HepG2 (cell line): ENCODE results near the gene PUM1. TPM values are rescaled to one million over a fixed set of nuclear protein-coding genes. Genes with fewer than 3 reads are reported as not detected.

Experiments
- ATAC-seq: fragments of 200-7000 bp; cut with Tn5 transposase; 3 replicates; pipeline ENCODE4 v1.9.1; 2020; ENCODE audit warnings: mild to moderate bottlenecking, moderate library complexity
- BruUV-seq: library from RNA; stranded (reverse); fragments of 400-500 nt; replicated peaks from 2 replicates; lab custom pipeline; 2021; lab: Mats Ljungman, UMichigan
- CTCF ChIA-PET: fragments of 300-600 bp; formaldehyde crosslinking; extraction: SDS; loops from one replicate; lab custom pipeline; 2021; ENCODE audit warnings: low total read pairs, inconsistent platforms, low intra/inter-chr PET ratio; lab: Yijun Ruan, JAX
- POLR2A ChIA-PET: fragments of 350-600 bp; sonication (Branson Sonifier 250); formaldehyde crosslinking; loops from one replicate; lab custom pipeline; 2020; ENCODE audit warnings: antibody characterized with exemption, inconsistent platforms; lab: Yijun Ruan, JAX
- DNase-seq: peaks from one replicate; pipeline ENCODE4 v3.0.0-alpha.2; 2015; ENCODE audit warnings: low spot score
- FAIRE-seq: peaks from 3 replicates; lab custom pipeline; 2011; peaks lifted over from hg19 to GRCh38; lab: Jason Lieb, UNC
- H2AFZ ChIP-seq: one replicate; pipeline ENCODE4 v1.6.1; 2011; ENCODE audit warnings: low read length, inconsistent platforms
- H3K27ac ChIP-seq: fragments of 300-600 bp; 3 replicates; pipeline ENCODE4 v1.8.0; 2011; ENCODE audit warnings: mixed run types, mild to moderate bottlenecking, mixed read lengths, low read length, inconsistent platforms; ENCODE audit not compliant: insufficient read depth; ENCODE audit errors: extremely low read length
- H3K27me3 ChIP-seq, 2 experiments: fragments of 200-600 bp in 1 of 2; 2 replicates in 1 of 2; 3 replicates in 1 of 2; pipeline versions ENCODE4 v1.6.0 to v1.8.0; 2011; ENCODE audit warnings: low read length in 2 of 2, mild to moderate bottlenecking in 2 of 2, moderate library complexity in 2 of 2, inconsistent platforms in 1 of 2; ENCODE audit not compliant: insufficient read depth in 2 of 2, control insufficient read depth in 1 of 2
- H3K36me3 ChIP-seq, 2 experiments: fragments of 200-600 bp in 1 of 2; replicated peaks in 1 of 2; 2 replicates in 1 of 2; 3 replicates in 1 of 2; pipeline versions ENCODE4 v1.5.1 to v1.8.0; 2011; ENCODE audit warnings: low read length in 2 of 2, inconsistent platforms in 1 of 2; ENCODE audit not compliant: insufficient read depth in 2 of 2, control insufficient read depth in 1 of 2
- H3K4me1 ChIP-seq: 2 replicates; pipeline ENCODE4 v1.5.1; 2012; ENCODE audit warnings: low read length, inconsistent platforms; ENCODE audit not compliant: insufficient read depth
- H3K4me2 ChIP-seq: 2 replicates; pipeline ENCODE4 v1.6.0; 2011; ENCODE audit warnings: low read depth, low read length, inconsistent platforms
- H3K4me3 ChIP-seq, 3 experiments: fragments of 200-600 bp in 1 of 3; sonication (generic), shearing (Covaris generic) in 1 of 3; replicated peaks in 1 of 3; 2 replicates each; pipeline ENCODE4 v1.5.1; 2011 to 2016; ENCODE audit warnings: low read length in 3 of 3, inconsistent platforms in 2 of 3, low read depth in 2 of 3, mild to moderate bottlenecking in 2 of 3, control low read depth in 1 of 3, mixed read lengths in 1 of 3; ENCODE audit not compliant: insufficient read depth in 1 of 3
- H3K79me2 ChIP-seq: one replicate; pipeline ENCODE4 v1.6.1; 2011; ENCODE audit warnings: low read length, inconsistent platforms; ENCODE audit not compliant: insufficient read depth
- H3K9ac ChIP-seq: 2 replicates; pipeline ENCODE4 v1.6.0; 2011; ENCODE audit warnings: mild to moderate bottlenecking, low read depth, low read length, inconsistent platforms; ENCODE audit not compliant: insufficient read depth
- H3K9me3 ChIP-seq: 2 replicates; pipeline ENCODE4 v1.5.1; 2012; ENCODE audit warnings: mild to moderate bottlenecking, low read length
- H4K20me1 ChIP-seq: 2 replicates; pipeline ENCODE4 v1.6.0; 2011; ENCODE audit warnings: inconsistent platforms, mild to moderate bottlenecking, low read length, moderate library complexity; ENCODE audit not compliant: insufficient read depth
- ARID4A ChIP-seq: sonication (generic); formaldehyde crosslinking; IDR thresholded peaks from 2 replicates; pipeline ENCODE4 v1.5.0; 2020; ENCODE audit warnings: mild to moderate bottlenecking, missing genetic modification reagents, borderline replicate concordance
- FOXP1 ChIP-seq, 2 experiments: fragments of 450-650 bp in 1 of 2; IDR thresholded peaks; 2 replicates each; pipeline ENCODE4 v1.6.1; 2017 to 2018; ENCODE audit warnings: antibody characterized with exemption in 1 of 2
- HNRNPK ChIP-seq: fragments of 200-400 bp; formaldehyde crosslinking; IDR thresholded peaks from 2 replicates; pipeline ENCODE4 v1.6.1; 2018; ENCODE audit warnings: low read length, low read depth, moderate library complexity, mild to moderate bottlenecking; ENCODE audit not compliant: poor library complexity, severe bottlenecking
- HNRNPL ChIP-seq: fragments of 200-400 bp; formaldehyde crosslinking; IDR thresholded peaks from 2 replicates; pipeline ENCODE4 v1.6.1; 2017; ENCODE audit warnings: mild to moderate bottlenecking, low read depth, low read length
- KLF13 ChIP-seq: sonication (generic); formaldehyde crosslinking; IDR thresholded peaks from 2 replicates; pipeline ENCODE4 v1.4.0; 2020; ENCODE audit warnings: mild to moderate bottlenecking, missing genetic modification reagents
- ZNF160 ChIP-seq: sonication (generic); formaldehyde crosslinking; IDR thresholded peaks from 2 replicates; pipeline ENCODE4 v1.8.0; 2022; ENCODE audit warnings: mild to moderate bottlenecking, inconsistent platforms, missing genetic modification reagents
- ZNF207 ChIP-seq: fragments of 450-650 bp; IDR thresholded peaks from 2 replicates; pipeline ENCODE4 v1.6.1; 2016; ENCODE audit warnings: antibody characterized with exemption, borderline replicate concordance
- ZNF652 ChIP-seq: IDR thresholded peaks from 2 replicates; pipeline ENCODE4 v1.6.1; 2016; ENCODE audit warnings: low read depth, borderline replicate concordance
- ZNF768 ChIP-seq: sonication (generic); formaldehyde crosslinking; IDR thresholded peaks from 2 replicates; pipeline ENCODE4 v1.4.0; 2020; ENCODE audit warnings: missing genetic modification reagents
- ZSCAN22 ChIP-seq: sonication (generic); formaldehyde crosslinking; IDR thresholded peaks from 2 replicates; pipeline ENCODE4 v1.4.0; 2020; ENCODE audit warnings: mild to moderate bottlenecking, missing genetic modification reagents
- WGBS: methylation state at CpG from one replicate; pipeline ENCODE4 v1.1.6; 2017; ENCODE audit warnings: low lambda C conversion rate; 5-methylcytosine and 5-hydroxymethylcytosine counted together
- in situ Hi-C: cut with HindIII; loops from 2 replicates; pipeline ENCODE4 v1.10.0; 2017; ENCODE audit warnings: low pct_unique_long_range_greater_than_20kb; ENCODE audit not compliant: extremely low pct_ligation_motif_present
- intact Hi-C: fragments of 100-400 bp; cut with micrococcal nuclease; formaldehyde crosslinking; loops from one replicate; pipeline ENCODE4 v1.10.0; 2022; ENCODE audit not compliant: unreplicated experiment
- polyA plus RNA-seq, 8 experiments: library from polyadenylated mRNA; depleted of rRNA in 3 of 8; stranded (reverse) in 7 of 8; unstranded in 1 of 8; fragments of >200 nt; fragmentation: Illumina TruSeq in 4 of 8; extraction: Trizol in 4 of 8; gene quantifications; 2 replicates each; pipeline versions ENCODE4 v1.2.1 to v1.2.3, GENCODE V29; 2011 to 2016; ENCODE audit warnings: low read depth in 4 of 8, missing spikeins in 1 of 8, mixed read lengths in 1 of 8; ENCODE audit not compliant: insufficient read depth in 1 of 8
- total RNA-seq, 5 experiments: library from RNA; depleted of rRNA; stranded (reverse); fragments of >200 nt; fragmentation: Illumina TruSeq; extraction: Trizol; gene quantifications; 2 replicates each; pipeline ENCODE4 v1.2.3, GENCODE V29; 2016; ENCODE audit warnings: low read depth in 1 of 5

PUM1 gene
- total and polyA plus RNA-seq, 2 of the 13 experiments (the other 11 are each of a cell fraction or from before 2014, with no cell fraction given): 64.7 to 91.0 TPM

- Histone ChIP-seq H3K27me3 (peaks cover 5 to 45% of the 10 kb centered on the region in 2 experiments), H3K4me2 (no peak overlapping the region), H3K4me1 (peaks cover 41% of the 10 kb centered on the region), H3K9ac (no peak overlapping the region), H3K79me2 (no peaks in the 10 kb centered on the region), H3K27ac (no peak overlapping the region), H2AFZ (no peak overlapping the region), H4K20me1 (no peaks in the 10 kb centered on the region), H3K9me3 (no peaks in the 10 kb centered on the region), H3K36me3 (no peaks in the 10 kb centered on the region), H3K4me3 (no peak overlapping the region)
- intact Hi-C loops: no loop called here
- ATAC-seq (no peak), FAIRE-seq (no peak), DNase-seq (no peak)
- in situ Hi-C loops: no loop called here
- no TSS peak for BruUV-seq
- ChIA-PET CTCF (no interaction called here), POLR2A (no interaction called here)
- 19% methylated on average over 6 of the region's 9 CpGs for WGBS
- TF ChIP-seq ZSCAN22 (CRISPR knock-in tag): no peak
- TF ChIP-seq ZNF652 (CRISPR knock-in tag): peak; percentile 58; the same call in 1 of the 2 replicates
- TF ChIP-seq HNRNPL: 0 out of 2 replicates have a peak, but pooled peaks have one; percentile 23
- TF ChIP-seq FOXP1 (IDR thresholded peaks at IDR 0.05): no peak
- no peak for TF ChIP-seq FOXP1 (CRISPR knock-in tag; IDR thresholded peaks at IDR 0.05)
Measured at GRCh38 chr1:30905916-30906620, 159.4 kb downstream of the PUM1 start.

- Histone ChIP-seq H3K4me2 (no peak overlapping the region), H3K9me3 (no peaks in the 10 kb centered on the region), H3K36me3 (no peaks in the 10 kb centered on the region), H4K20me1 (no peaks in the 10 kb centered on the region), H3K4me3 (no peak overlapping the region), H2AFZ (no peak overlapping the region), H3K9ac (no peak overlapping the region), H3K4me1 (peaks cover 41% of the 10 kb centered on the region), H3K27ac (no peak overlapping the region), H3K27me3 (peaks cover 5 to 40% of the 10 kb centered on the region in 2 experiments), H3K79me2 (no peaks in the 10 kb centered on the region)
- in situ Hi-C loops: no loop called here
- CTCF ChIA-PET: no interaction called here
- no TSS peak for BruUV-seq
- ATAC-seq (no peak), FAIRE-seq (no peak), DNase-seq (no peak)
- TF ChIP-seq ZNF768 (CRISPR knock-in tag) (peak; percentile 59; the same call in 1 of the 2 replicates), ZNF207 (no peak), ARID4A (CRISPR knock-in tag) (no peak), HNRNPK (no peak), ZNF160 (no peak), KLF13 (CRISPR knock-in tag) (no peak)
- 36% methylated on average over 1 of the region's 1 CpG for WGBS
- POLR2A ChIA-PET: no interaction called here
- intact Hi-C loops: no loop called here
Measured at GRCh38 chr1:30905403-30905802, 160.1 kb downstream of the PUM1 start.
